ENCODE measurements around the gene ATP6V0B.

DNA sequence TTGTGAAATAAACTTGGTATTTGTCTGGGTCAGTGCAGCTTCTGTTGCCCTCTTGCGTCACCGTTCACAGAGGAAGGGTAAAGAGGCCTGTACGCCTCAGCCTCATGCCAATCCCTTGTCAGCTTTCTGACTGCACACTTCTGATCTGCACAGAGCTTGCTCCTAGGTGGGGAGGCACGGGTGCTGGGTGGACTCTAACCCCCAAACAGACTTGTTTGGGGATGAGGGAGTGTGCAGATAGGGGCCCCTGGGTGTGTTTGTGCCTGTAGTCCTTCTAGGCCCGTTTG is 3.4 kb downstream of the ATP6V0B start:
- no peak for TF ChIP-seq GABPA (IDR thresholded peaks at IDR 0.05; ENCODE audit: borderline replicate concordance, insufficient read depth, low read length)
- TF ChIP-seq EZH2 (IDR thresholded peaks at IDR 0.05; ENCODE audit: low read depth, low read length, severe bottlenecking), result no peak
